Activated gamma-delta T cell treated with Interleukin-2 at 50 U/mL for 16 hours (primary cell): ENCODE data around the gene C6orf120.

Experiments used
- DNase-seq: peaks from one replicate; pipeline ENCODE4 v3.0.0-alpha.2; 2020

C6orf120 gene

GRCh38 chr6:169701954-169702839, at the start of gene C6orf120, which contains the start of gene WDR27:
TSS of gene C6orf120 (plus strand) at chr6:169702126. CDS start at chr6:169702460, 334 bp downstream.
TSS of gene WDR27 (minus strand) at chr6:169702029. CDS start at chr6:169689005, 13,024 bp downstream.
- DNase-seq, result peak; percentile 97

DNA sequence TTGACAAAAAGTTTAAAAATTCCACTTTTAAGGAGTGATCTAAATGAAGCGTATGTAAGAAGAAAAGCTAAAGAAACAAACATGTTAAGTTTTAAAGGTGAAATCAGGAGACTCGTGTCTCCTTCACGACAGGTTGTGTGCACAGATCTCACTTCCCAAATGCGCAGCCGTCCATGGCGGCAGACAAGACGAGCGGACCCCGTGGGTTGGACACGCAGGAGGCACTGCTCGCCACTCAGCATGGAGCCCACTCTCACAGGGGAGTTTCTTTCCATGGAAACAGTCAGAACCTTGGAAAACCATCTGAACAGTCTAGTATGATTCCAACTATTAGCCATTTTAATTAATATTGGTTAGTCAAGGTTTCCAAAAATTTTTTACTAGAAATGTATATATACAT, 49.0 kb upstream of the C6orf120 start:
- no peak for DNase-seq

- no peak for DNase-seq
Observed at GRCh38 chr6:169653691-169654090, 48.2 kb upstream of the C6orf120 start.

DNA sequence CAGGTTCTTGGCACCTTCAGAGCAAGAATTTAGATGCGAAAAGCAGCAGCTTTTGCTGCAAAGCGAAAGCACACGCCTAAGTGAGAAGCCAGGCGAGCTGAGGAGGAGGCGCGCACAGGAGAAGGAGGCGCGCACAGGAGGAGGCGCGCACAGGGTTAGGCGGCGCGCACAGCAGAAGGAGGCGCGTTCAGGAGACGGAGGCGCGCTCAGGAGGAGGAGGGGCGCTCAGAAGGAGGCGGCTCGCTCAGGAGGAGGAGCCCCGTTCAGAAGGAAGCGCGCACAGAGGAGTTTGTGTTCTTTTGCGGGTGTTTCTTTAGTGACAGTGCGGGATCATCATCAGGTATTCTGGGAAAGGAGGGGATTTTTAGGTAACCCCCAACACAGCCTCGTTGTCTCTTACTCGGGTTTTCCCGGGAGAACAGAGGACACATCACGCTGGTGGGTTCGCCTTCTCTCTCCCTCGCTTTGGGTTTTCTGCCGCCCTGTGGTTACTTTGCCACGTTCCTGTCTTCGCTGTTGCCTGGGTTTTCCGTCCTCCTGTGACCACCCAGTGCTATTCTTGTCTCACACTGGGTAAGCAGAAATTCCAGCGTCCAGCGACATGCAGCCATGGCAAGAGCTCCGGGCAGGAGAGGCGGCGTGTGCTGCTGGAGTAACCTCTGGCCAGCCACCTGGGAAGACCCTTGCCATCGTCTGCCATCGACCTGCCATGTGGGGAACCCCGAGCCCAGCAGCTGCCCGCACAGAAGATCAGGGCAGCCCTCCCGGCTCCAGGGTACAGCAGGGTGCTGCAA, 47.1 kb upstream of the C6orf120 start:
- peak; percentile 54 for DNase-seq

DNA sequence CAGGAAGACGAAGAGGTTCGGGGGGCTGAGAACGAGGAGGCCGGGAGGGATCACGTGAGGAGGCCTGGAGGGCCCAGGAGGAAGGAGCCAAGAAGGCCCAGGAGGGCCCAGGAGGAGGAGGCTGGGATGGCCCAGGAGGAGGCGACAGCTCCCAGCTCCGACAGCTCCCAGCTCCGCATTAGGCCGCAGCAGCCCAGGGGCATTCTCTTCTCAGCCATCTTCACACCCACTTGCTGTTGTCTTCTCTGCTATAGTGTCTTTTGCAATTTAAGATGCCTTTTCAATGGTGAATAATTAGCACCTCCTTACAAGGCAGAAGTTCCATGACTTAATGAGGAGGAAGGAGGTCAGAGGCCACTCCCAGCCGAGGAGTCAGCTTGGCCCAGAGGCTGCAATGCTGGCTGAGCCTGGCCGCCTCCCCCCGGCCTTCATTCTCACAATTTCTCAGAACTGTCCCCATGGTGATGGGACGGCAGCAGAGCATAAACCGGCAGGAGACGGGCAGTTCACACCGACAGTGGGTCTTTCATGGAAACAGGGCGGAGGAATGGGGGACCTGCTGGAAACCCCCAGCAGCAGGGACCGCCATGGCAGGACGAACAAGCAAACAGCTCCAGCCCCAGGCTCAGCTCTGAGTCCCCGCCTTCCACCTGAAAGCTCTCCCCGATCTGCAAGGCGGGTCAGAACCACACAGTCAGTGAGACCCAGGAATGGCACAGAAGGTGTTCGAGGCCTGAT, 45.2 kb upstream of the C6orf120 start:
- no peak for DNase-seq

- no peak for DNase-seq
Observed at GRCh38 chr6:169657284-169657610, 44.7 kb upstream of the C6orf120 start.

- no peak for DNase-seq
Observed at GRCh38 chr6:169659820-169660610, 41.9 kb upstream of the C6orf120 start.

DNA sequence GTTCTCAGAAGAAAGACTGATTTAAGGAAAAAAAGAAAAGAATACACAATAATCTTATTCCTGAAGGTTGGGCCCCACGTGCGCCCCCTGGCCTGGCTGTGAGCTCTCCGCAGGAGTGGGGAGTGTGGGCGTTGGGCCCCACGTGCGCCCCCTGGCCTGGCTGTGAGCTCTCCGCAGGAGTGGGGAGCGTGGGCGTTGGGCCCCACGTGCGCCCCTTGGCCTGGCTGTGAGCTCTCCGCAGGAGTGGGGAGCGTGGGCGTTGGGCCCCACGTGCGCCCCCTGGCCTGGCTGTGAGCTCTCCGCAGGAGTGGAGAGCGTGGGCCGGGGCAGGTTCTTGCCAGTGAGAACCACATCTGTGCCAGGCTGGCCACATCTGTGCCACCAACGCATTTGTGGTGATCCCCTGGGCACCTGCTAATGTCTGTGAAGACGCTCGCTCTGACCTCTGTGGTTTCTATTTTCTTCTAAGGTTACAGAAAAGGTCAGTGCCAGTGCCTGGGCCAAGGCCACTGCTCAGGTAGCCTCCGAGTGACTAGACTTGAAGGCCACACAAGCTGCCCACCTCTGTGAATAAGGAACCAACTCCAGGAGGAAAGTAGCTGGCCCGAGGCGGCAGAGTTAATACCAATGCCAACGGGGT, 41.1 kb upstream of the C6orf120 start:
- DNase-seq, result no peak

GRCh38 chr6:169661391-169661756, 40.6 kb upstream of the C6orf120 start:
- DNase-seq, result no peak

GRCh38 chr6:169663468-169663867, 38.5 kb upstream of the C6orf120 start:
- no peak for DNase-seq

- no peak for DNase-seq
Observed at GRCh38 chr6:169664227-169664626, 37.7 kb upstream of the C6orf120 start.

DNA sequence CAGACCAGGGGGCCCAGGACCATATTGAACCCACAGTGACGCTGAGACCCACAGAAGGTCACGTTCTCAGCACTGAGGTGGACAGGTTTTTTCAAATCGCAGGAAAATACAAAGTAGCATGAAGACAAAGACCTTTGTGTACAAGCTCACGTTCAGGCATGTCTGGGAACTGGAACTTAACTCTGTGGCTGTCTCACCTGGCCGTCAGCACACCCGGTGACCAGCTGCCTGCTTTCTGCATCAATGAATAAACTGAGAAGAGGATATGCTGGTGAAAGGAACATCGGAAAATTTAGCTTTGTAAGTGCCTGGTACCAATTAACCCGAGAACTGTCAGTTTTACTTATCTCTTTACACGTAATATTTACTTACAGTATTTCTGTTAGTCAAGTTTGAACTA, 36.6 kb upstream of the C6orf120 start:
- DNase-seq, result no peak

- no peak for DNase-seq
Observed at GRCh38 chr6:169666441-169666840, 35.5 kb upstream of the C6orf120 start.

- no peak for DNase-seq
Observed at GRCh38 chr6:169667716-169668115, 34.2 kb upstream of the C6orf120 start.

GRCh38 chr6:169668203-169668847, 33.6 kb upstream of the C6orf120 start:
- no peak for DNase-seq

DNA sequence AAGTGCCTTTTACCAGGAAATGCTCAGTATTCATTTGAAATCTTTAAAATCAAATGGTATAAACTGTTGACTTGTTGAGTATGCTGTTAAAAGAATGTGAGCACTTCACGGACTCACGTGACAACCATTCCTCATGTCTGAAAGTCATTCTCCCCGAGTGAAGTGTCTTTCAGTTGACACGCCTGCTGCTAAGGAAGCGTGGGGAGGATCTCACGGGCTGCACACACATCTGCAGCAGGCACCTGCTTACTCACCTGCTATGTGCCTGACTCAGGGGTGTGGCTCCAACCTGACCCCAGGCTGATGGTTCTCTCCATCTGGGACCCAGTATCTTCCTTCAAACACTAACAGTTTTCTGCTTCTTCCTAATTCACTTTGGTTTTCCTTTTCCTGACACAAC, 32.8 kb upstream of the C6orf120 start:
- no peak for DNase-seq

DNA sequence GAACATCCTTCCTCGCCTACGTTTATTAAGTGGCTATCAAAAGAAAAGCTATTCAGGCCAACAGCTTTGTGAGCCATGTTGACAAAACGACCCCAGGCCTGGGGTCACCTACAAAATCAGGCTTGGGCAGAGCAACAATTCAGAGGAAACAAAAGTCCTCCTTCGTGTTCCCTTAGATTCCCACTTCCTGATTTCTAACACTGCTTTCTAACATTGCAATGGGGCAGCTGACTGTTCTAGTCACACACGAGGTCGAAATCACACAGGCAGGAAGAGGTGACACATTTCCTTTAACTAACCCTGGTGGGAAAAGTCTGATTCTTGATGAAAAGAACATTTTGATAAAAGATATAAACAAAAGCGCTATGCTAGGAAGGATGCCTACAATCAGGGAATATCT, 32.0 kb upstream of the C6orf120 start:
- no peak for DNase-seq

DNA sequence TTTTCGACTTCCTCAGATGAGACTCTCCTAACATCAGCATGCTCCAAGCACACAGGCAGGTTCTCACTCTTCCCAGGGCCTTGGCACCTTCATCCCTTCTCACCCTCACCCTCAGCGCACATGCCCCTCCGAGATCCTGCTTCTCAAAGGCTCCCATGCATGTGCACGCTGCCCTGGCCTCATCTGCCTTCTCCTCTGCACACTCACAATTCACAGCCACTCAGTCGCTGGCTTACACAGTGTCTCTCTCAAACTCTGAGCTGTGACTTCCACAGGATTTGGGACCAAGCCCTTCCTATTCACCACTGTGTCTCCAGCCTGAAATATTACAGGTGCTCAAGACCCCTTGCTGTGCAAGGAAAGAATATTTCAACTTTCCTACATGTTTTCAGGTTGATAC, 30.4 kb upstream of the C6orf120 start:
- DNase-seq, result no peak

DNA sequence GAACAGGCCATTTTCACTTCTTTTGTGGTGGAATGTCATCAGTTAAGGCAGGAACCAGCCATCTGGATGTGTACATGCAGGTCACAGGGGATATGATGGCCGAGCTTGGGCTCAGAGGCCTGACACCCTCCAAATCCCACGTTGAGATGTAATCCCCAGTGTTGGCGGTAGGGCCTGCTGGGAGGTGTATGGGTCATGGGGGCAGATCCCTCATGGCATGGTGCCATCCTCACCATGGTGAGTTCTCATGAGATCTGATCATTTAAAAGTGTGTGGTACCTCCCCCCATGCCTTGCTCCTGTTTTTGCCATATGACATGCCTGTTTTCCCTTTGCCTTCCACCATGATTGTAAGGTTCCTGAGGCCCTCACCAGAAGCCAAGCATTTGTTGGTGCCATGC, 26.9 kb upstream of the C6orf120 start:
- DNase-seq, result no peak

DNA sequence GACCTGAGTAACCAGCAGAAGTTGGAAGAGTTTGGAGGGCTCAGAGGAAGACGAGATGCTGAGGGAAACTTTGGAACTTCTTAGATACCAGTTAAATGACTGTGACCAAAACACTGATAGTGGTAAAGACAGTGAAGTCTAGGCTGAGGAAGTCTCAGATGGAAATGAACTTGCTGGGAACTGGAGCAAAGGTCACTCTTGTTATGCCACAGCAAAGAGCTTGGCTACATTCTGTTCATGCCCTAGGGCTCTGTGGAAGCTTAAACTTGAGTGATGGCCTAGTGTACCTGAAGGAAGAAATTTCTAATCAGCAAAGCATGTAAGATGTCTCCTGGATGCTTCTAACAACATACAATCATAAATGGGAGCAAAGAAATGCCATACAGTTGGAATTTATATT, 24.8 kb upstream of the C6orf120 start:
- DNase-seq, result no peak

DNA sequence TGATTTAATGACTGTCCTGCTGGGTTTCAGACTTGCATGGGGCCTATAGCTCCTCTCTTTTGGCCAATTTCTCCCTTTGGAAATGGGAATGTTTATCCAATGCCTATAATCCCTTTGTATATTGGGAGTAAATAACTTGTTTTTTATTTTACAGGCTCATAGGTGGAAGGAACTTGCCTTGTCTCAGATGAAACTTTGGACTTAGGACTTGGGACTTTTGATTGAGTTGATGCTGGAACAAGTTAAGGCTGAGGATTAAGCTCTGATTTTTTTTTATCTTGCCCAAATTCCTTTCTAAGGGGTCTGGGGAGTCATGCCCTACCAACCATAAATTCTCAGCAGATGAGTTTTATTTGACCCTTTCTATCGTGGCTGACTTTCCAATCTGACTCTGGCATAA, 23.6 kb upstream of the C6orf120 start:
- no peak for DNase-seq

DNA sequence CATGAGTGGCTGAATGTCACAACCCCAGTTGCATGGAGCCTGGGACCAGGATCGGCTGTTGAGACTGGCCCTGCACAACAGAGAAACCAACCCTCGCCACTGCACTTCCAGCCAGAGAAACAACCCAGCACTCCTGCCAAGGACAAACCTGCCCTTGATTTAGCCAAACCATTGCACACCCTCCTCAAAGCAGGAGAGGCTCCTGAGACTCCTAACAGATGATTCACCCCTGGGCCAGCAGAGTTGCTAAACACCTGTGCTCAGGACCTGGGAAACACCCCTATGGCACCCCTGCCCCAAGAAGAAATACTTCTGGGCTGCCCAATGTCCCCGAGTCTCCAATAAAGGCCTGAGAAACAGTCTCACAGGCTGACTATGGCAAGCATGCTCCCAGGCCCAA, 17.9 kb upstream of the C6orf120 start:
- no peak for DNase-seq
